ENCODE measurements around the gene AKR1B15.
A peak's percentile ranks its signal among the peaks of the same experiment; 100 is the strongest.
"Not testable (repeated sequence)": the region's sequence is repeated elsewhere in the genome, so short reads cannot be mapped to it uniquely, and the experiment has no call there.

AKR1B15 gene

DNA sequence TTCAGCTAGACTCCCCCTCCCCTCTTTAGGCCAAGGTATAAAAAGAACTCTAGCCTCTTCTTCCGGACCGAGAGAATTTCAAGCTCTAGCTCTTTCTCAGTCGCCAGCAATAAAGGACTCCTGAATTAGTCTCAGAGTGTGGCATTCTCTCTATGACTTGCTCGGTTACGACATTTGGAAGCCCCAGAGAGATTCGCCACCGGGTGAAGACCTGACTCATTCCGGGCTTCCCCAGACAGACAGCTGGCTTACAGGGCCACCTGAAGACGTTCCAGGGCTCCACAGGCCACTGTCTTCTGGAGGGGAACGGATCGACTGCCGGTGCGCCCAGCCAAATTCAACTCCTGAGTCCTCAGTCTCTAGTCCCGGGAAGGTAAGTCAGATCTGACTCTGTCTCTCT, at the start of gene AKR1B15:
AKR1B15 (plus strand) TSS at position 234 of the 400 bp plus-strand sequence. CDS start 15,510 bp downstream, outside the sequence.
- no peak for DNase-seq (ENCODE audit: low read depth in 2 of 2)

DNA sequence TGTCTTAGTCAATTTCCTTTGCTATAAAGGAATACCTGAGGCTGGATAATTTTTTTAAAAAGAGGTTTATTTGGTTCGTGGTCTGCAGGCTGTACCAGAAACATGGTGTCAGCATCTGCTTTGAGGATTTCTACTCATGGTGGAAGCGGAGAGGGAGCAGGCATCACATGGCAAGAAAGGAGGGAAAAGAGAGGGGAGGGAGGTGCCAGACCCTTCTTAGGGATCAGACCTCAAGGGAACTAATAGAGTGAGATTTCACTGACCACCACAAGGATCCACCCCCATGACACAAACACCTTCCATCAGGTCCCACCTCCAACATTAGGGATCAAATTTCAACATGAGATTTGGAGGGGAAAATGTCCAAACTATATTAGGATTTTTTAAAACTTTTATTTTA, 48.5 kb upstream of the AKR1B15 start:
- DNase-seq (ENCODE audit: low read depth in 2 of 2) = no peak

DNA sequence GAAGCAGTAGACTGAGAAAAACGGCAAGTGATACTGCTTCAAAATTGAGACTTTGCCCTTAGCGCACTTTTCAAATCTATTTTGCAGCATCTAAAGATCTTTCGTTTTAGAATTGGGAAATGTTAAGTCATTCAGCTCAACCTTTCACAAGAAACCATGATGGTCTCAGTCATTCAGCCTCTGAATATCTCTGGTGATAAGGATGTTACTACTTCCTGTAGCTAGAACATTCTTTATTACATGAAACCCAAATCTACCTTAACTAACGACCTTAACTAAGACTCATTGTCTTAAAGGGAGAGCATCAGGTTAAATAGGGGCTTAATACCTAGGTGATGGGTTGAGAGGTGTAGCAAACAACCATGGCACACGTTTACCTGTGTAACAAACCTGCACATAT, 47.9 kb upstream of the AKR1B15 start:
- no peak for DNase-seq (ENCODE audit: low read depth in 2 of 2)

DNA sequence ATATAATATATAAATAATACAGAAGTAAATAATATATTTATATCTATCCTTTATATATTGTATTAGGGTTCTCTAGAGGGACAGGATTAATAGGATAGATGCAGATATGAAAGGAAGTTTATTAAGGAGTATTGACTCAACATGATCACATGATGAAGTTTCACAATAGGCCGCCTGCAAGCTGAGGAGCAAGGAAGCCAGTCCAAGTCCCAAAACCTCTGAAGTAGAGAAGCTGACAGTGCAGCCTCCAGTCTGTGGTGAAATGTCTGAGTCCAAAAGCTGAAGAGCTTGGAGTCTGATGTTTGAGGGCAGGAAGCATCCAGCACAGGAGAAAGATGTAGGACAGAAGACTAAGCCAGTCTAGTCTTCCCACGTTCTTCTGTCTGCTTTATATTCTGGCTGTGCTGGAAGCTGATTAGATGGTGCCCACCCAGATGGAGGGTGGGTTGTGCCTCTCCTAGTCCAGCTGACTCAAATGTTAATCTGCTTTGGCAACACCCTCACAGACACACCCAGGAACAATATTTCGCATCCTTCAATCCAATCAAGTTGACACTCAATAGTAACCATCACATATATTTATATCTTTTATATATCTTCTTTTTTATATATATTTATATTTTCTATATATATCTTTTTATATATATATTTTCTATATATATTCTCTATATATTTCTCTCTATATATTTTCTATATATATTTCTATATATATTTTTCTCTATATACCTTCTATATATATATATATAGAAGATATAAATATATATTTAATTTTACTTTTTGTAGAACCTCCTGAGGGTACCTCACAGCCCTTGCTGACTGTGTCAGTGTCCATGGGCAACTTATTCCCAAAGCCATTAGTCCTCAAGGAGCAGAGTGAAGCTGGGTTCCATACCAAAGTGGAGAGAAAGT, 46.2 kb upstream of the AKR1B15 start:
- DNase-seq (ENCODE audit: low read depth in 2 of 2) = no peak

DNA sequence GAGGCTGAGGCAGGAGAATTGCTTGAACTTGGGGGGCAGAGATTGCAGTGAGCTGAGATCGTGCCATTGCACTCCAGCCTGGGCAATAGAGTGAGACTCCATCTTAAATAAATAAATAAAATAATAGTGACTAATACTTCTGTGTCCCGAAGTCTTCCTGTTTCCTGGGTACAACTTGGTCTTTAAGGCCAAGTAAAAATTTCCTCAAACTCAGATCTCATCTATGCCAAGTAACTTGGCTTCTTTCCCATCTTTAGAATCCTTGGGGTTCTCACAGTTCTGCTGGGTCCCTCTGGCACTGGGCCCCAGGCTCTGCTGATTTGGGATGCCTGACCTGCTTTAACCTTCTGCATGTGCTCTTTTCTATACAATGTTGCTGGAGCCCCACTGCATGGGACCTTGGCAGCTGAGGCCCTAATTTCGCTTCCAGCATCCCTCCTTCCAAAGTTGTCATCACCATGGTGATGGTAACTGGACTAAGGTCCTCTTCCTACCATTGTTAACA, 44.2 kb upstream of the AKR1B15 start:
- no peak for DNase-seq (ENCODE audit: low read depth in 2 of 2)

DNA sequence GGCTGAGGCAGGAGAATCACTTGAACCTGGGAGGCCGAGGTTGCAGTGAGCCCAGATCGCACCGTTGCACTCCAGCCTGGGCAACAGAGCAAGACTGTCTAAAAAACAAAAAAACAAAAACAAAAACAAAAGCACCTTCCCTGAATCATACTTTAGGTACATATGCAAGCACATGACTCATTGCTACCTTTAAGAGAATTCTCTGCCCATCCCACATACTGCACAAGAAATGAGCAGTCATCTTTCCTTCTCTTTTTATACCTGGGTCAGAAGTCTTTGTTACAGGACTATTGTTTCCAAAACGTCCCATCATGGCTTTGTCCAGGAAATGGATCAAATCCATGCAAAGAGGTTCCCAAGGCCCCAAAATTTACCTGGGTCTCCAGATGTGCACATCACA, 43.1 kb upstream of the AKR1B15 start:
- no peak for DNase-seq (ENCODE audit: low read depth in 2 of 2)

DNA sequence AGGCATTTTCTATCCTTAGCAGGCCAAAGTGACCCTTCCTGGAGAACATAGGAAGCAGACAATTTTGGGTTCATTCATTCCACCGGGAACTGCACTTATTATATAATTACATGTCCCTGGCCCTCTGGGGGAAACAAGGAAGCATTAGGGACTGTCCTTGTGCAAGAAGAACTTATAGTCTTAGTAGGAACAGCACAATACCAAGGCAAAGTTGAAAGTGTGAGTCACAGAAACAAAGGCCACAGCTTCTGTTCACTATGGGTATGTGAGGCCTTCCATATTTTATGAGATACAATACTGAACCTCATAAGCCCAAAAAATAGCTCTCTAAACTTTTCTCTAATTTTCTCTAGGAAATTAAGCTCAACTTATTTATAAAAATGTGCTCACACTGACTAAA, 39.9 kb upstream of the AKR1B15 start:
- DNase-seq (ENCODE audit: low read depth in 2 of 2) = no peak

DNA sequence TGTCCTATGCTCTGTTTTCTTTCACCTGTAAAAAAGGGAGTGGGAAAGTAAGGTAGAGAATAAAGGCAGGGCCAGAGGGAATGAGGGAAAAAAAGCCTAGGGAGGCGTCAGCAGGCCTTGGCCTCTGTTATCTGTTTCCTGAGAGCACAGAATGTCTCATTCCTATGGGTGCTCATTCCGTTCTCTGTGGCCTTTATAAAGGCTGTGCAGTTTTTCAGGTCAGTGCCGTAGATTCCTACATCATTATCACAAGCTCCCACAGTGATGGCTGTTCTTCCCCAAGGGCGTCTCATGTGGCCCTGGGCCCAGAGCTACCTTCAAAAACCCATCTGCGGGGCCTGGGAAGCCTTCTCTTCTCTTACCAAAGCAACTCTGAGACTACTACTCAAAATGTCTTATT, 38.3 kb upstream of the AKR1B15 start:
- DNase-seq (ENCODE audit: low read depth in 2 of 2) = no peak

DNA sequence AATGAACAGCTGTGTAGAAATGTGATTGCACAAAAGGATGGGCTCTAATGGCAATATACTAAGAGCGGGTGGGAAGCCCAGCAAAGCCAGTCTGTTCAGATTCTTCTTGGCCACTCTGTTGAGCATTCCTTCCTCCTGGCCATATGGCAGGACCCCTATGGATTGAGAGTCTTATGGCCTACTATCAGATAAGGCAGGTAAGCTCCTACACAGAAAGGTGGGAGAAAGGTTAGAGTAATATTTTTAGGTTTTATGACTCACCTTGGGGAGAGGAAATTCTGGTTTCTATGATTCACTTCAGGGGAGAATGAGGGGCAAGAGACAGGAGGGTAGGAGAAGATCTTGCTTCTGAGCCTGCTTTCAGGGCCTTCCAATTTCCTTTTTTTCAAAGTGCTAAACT, 36.6 kb upstream of the AKR1B15 start:
- no peak for DNase-seq (ENCODE audit: low read depth in 2 of 2)

DNA sequence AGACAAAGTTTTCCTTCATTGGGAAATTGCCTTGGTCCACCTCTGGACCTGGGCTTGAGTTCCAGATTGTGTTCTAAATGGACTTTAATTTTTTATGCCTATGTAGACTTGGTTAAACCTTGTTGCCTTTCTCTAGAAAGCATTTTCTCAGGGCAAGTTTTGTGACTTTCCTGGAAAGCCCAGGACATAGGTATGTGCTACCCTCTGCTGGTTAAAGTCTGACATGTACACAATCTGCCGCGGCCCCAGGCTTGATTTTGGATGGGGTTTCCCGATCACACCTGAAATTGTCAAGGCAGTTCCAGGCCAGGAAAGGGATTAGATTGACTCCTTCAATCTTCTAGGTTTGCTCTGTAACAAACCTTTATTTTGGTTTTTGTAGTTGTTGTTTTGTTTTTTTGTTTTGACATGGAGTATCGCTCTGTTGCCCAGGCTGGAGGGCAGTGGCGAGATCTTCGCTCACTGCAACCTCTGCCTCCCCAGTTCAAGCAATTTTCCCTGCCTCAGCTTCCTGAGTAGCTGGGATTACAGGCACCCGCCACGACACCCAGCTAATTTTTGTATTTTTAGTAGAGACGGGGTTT, 35.6 kb upstream of the AKR1B15 start:
- DNase-seq (ENCODE audit: low read depth in 2 of 2) = no peak

DNA sequence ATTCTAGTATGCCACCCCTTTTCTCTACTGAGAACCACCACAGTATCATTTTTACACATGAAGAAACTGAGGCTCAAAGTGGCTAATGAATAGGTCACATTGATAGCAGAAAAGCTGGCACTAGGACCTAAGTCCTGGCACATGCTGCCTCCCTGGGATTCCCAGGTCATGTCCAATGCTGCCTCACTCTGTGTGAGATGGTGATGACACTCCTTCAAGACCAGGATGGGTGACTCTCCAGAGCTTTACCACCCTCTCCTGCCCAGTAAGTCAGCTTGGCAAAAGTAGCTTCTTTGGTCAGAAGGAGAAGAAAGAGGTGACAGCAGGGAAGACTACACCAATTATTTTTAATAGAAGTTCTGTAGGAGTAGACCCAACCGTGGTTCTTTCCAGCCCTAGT, 34.8 kb upstream of the AKR1B15 start:
- DNase-seq (ENCODE audit: low read depth in 2 of 2) = no peak

DNA sequence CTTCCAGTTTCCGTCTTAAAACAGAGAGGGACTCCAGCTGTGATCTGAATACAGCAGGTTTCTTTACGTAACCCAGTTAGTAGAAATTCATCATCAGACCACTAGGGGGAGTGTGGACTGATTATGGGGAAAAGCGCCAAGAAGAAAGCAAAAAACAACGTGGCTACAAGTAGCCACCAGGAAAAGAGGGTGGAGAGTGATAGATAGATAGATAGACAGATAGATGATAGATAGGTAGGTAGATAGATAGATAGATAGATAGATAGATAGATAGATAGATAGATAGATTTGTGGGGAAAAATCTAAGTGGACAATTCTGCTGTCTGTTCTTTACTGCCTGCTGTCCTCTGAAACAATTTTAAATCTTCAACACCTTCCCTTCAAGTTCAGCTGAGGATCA, 34.2 kb upstream of the AKR1B15 start:
- DNase-seq (ENCODE audit: low read depth in 2 of 2) = peak in 1 of 2 experiments; percentile 38

DNA sequence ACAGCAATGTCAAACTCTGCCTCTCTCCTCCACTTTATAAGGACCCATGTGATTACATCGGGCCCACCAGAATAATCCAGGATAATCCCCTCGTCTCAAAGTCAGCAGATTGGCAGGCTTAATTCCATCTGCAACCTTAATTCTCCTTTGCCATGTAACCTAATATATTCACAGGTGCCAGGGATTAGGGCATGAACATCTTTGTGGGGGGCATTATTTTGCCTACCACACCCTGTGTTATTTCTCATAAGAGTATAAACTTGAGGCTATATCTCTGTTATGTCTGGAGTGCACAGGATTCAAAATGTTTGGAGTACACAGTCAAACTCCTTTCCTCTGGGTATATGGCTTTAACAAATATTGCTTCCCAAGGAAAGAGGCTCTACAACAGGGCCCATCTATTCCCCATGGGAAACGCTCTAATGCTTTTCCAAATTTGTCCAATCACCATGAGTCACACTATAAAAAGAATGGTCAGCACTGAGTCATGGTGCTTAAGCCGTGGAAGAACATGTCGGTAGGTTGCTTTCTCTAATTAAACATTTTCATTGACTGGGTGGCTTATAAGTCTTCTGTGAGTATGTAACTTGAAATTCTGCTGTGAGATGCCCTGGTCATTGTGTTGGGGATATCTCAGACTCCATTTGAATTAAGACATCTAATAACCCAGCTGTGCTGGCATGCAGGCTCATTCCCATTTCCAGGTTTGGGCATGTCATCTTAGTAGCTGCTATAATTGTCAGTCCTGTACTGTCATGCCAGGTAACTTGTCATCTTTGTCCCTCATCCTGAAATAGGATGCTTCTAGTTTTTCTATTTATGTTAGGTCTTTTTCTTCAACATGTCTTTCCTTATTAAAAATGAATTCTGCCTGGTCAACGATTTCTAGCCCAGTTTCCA, 33.1 kb upstream of the AKR1B15 start:
- DNase-seq (ENCODE audit: low read depth in 2 of 2) = peak; percentile 47 to 54

DNA sequence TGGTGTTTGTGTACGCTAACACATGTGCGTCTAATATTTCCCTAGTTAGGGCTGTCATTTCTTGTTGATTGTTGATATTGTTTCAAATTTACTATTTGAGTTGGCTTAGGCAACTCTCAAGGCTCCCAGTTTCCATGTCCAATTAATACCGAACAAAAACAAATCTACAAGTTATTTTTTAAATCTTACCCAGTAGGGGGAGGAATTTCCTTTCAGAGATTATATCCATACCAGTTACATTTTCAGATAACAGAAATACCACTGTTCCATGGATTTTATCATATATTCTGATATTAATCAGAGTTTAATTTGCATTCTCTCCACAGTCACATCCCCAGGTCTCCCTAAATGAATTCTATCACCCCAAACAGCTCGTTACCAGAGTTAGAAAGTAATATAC, 28.8 kb upstream of the AKR1B15 start:
- DNase-seq (ENCODE audit: low read depth in 2 of 2) = no peak

DNA sequence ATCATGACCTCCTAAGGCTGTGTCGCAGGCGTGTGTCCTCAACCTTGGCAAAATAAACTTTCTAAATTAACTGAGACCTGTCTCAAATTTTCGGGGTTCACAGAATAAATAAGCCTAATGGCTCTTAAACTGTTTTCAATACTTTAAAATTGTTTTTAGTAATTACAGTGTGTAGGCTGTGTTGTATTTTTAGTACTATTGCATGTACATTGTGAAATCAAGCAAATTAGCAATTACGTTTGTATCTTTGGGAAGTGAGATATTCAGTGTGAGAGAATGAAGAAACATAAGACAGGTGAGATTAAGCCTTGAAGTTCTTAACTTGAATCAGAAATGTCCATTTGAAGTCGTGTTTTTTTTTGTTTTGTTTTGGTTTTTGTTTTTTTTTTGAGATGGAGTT, 26.3 kb upstream of the AKR1B15 start:
- no peak for DNase-seq (ENCODE audit: low read depth in 2 of 2)

DNA sequence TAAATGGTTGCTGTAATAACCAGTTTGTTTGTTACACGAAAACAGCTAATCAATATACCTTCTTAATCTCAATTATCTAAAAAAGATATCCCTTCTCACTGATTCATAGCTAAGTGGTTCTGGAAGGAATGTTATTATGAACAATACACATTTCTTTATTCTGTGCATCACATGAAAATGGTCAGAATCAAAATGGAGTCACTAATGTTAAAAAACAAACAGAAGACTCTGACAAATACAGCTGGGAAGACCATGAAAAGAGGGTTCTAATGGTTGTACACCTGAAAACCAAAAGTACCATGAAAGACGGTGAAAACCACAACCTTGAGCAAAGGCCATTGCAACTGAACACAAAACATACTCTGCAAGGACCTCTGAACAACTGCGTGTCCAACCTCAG, 23.5 kb upstream of the AKR1B15 start:
- not testable (repeated sequence) for DNase-seq (ENCODE audit: low read depth in 2 of 2)

DNA sequence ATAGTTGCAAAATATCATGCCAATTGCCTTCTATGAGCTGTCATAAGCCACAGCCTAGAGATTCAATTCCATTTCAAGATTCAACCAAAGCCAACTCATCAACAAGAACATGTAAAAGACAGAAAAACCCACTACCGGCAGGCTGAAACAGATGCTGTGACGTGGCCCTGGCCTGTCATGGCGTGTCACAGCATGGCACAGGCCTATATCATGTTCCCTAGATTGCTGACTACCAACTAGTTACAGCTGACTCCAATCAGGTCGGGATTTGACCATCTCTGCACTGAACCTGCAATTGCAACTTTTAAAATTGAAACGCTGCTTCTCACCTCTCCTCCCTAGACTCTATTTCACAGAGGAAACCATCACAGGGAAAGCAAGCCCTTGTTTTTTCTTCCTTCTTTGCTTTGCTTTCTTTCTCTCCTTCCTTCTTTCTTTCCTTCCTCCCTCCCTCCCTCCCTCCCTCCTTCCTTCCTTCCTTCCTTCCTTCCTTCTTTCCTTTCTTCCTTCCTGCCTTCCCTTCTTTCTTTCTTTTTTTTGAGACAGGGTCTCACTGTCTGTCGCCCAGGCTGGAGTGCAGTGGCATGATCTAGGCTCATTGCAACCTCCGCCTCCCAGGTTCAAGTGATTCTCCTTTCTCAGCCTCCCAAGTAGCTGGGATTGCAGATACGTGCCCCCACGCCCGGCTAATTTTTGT, 22.2 kb upstream of the AKR1B15 start:
- not testable (repeated sequence) for DNase-seq (ENCODE audit: low read depth in 2 of 2)

DNA sequence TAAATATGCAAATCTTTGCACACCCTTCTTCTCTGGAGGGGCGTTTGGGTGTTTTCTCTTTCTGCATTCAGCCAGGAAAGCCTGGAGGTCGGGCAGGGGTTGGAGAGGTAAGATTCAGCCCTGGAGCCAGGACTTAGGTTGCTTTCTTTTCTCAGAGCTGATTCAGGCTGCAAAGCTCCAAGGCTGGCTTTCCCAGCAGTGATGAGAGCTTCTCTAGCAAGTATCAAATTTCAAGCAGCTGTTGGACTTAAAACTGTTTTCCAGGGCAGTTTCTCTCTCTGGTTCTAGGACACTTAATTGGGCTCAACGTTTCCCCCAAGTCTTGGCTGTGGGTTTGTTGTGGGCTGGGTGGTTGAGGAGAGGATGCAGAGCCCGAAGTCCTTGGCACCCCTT, 20.9 kb upstream of the AKR1B15 start:
- DNase-seq (ENCODE audit: low read depth in 2 of 2) = no peak

DNA sequence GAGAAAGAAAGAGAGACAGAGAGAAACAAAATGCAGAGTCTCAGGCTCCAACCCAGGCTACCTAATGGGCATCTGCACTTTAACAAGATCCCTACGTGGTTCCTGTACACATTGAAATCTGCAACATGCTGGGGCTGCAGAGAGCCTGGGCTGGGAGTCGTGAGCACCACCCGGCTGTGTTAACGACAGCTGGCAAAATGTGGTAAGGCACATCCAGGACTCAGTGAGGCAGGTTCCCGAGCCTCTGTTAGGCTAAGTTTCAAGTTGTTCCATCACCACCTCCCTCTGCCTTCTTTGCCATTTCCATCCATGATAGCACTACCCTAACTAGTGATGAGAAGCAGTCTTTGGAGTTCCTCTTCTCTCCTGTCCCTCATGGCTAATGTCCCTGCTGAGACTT, 20.2 kb upstream of the AKR1B15 start:
- DNase-seq (ENCODE audit: low read depth in 2 of 2) = no peak

DNA sequence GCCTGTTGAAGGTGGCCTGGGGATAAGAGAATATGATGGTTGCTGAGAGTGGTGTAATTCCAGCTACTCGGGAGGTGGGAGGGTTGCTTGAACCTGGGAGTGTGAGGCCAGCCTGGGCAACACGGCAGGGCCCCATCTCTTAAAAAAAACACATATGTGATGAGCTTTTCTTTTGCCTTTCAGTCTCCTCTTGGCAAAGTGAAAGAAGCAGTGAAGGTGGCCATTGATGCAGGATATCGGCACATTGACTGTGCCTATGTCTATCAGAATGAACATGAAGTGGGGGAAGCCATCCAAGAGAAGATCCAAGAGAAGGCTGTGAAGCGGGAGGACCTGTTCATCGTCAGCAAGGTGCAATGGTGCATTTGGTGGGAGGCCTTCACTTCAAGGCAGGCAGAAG, 18.4 kb upstream of the AKR1B15 start:
- DNase-seq (ENCODE audit: low read depth in 2 of 2) = no peak

DNA sequence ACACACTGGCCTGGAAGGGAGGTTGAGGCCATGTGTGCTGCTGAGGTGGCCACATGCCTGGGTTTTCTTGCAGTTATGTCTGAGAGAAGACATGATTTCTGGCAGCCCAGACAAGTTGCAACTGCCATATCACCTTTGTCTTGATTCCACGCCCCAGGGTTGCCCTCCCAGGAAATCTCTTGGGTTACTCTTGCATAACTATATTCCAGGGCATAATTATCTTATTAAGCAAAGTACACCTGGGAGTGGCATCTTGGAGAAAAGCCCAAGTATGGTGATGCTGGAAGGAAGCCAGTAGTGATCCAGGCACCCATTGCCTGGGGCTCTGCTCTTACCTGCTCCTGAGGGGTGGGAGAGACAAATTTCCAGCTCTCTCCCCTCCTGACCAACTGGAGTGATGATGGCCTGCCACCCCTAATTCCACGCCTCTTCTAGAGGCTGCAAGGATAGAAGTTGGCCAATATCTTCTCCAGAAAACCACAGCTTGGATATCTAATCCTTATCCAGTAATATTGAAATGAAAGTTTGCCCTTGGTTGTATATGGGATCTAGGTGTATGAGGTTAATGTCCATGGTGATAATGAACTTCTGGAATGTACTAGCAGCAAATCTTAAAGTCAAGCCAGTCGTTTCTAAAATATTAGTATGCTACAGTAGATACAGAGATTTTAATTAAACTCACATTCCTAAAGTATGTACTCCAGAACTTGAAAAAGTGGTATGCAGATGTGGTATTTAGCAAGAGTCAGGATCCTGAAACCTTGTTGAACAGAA, 16.5 kb upstream of the AKR1B15 start:
- DNase-seq (ENCODE audit: low read depth in 2 of 2) = no peak
